RKO (cell line): ENCODE results near the gene OPCML.

Source experiments
- DNase-seq: peaks from one replicate; pipeline ENCODE4 v3.0.0-alpha.2; 2016; ENCODE audit warnings: low spot score

The OPCML gene

GRCh38 chr11:132655187-132655855 is 877.0 kb downstream of the OPCML start:
- peak; percentile 26 for DNase-seq

DNA sequence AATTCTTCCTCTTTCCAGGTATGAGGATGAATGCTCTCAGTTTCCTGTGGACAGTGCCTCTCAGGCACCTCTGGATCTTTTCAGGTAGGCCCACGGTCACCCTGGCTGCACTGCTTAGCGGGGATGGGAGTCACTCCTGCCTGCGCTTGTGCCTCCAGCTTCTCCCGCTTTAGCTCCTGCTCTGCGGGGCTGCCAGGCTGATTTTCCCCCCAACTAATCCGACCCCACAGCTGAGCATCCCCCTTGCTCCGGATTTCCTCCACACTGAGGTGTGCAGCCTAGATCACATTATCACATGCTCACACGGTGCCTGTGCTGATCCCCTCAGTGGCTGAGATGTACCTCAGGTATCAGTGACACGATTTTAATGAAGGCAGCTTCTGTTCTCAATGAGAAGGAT is 879.1 kb downstream of the OPCML start:
- DNase-seq, result no peak

DNA sequence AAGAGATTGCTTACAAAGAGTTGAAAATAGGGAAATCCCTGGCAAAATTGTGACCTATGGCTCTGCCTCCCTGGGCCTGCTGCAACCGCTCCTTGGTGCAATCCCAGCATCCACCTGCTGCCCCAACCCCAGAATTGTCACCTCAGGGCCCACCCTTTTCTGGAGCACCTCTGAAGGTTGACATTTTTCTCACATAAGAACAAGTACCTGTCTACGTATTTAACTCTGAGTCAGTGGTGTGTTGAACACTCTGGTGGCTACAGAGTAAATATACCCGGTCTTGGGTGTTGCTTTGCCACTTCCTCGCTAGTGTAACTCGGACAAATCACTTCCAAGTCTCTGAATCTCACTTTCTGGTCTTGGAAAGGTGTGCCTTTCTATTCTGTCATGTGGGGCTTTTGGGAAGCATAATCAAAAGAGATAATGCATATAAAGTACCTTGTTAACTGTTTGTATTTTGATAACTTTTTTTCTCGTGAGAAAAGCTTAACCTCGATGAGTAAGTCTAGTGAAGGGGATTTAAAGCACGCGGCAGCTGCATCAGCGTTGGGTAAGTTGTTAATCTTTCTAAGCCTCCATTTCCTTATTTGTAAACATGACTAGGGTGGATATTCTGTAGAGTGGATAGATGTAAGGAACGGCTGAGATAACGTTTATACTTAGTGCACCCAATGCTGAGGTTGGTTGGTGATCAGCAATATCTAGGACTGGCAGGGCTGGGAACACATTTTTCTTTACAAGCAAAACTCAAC is 881.2 kb downstream of the OPCML start:
- DNase-seq, result no peak

DNA sequence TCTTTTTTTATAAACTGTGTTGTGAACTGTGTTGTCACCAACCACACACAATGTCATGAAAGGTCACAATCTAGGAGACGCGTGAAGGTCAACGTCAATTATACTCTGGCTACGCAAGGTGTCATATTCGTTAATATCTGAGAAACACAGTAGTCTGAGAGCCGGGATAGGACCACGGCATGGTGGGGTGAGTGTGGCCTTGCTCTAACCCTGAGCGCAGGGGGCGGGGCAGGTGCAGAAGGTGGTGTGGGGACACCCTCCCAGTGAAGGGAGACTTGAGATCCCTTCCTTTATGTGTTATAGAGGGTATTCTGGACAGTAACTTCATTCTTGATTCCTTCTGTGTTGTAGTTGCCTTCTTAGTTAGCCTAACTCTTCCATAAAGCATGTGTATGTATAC is 883.0 kb downstream of the OPCML start:
- DNase-seq, result no peak

DNA sequence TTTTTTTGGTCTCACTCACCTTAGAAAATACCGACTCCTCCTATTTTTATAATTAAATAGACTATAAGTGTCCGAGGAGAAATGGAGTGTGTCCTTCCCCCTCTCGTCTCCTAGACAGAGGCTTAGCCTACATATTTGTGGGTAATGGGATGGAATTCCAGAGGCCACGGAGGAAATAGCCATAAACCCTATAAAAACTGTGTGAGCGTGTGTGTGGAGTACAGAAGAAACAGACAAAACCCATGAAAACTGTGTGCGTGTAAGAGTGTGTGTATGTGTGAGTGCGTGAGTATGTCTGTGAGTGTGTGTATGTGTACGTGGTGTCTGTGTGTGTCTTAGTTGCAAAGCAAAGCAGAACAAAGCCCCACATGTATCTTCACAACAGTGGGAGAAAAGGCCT is 883.5 kb downstream of the OPCML start:
- DNase-seq, result no peak

DNA sequence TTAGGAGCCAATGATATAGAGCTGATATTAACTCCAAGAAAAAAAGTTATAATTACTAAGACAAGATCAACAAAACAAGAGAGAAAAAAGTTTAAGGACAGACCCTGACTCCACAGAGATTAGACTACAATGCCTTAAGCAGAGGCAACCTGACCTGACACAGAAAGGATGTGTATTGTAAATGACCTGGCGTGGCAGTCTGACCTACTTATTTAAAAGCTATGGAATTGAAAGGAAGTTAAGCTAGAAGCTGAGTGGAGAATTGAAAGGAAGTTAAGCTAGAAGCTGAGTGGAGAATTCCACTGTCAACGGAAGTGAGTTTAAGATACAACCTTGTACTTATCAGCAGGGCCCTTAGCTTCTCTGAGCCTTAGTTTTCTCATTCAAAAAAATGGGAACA is 885.4 kb downstream of the OPCML start:
- DNase-seq, result no peak

- no peak for DNase-seq
Observed at GRCh38 chr11:132644520-132645239, 887.6 kb downstream of the OPCML start.

DNA sequence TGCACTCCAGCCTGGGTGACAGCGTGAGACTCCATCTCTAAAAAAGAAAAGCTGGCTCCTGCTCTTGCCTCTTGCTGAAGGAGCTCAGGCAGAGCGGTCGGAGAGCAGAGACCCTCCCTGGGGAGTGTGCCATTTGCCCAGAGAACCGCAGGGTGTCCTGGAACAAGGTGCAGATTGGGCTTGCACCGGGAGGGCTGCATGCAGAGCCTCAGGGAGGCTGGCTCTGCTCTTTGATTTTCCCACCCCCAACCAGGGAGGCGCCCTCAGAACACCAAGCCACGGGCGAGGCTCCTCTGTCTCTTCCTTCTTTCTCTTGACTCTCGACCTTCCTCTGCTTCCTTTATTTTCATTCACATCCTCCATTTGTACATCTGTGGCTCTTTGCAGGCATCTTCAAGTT is 889.1 kb downstream of the OPCML start:
- no peak for DNase-seq

DNA sequence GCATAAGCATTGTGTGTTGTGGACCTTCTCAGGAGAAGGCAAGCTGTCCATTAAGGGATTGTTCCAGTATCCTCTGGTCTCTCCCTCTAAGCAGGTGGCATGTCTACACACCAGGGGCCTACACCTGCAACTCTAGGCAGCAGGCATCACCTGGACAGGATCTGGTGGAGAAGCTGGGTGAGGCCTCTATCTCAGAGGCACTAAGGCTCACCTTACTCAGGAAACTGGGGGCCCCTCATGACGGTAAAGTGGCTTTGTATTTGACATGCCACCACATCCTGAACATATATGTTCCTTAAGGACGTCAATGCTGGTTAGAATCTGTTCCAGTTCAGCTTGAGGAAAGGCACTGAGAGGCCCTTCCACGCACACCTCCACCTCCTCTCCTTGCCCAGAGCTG is 891.3 kb downstream of the OPCML start:
- no peak for DNase-seq

DNA sequence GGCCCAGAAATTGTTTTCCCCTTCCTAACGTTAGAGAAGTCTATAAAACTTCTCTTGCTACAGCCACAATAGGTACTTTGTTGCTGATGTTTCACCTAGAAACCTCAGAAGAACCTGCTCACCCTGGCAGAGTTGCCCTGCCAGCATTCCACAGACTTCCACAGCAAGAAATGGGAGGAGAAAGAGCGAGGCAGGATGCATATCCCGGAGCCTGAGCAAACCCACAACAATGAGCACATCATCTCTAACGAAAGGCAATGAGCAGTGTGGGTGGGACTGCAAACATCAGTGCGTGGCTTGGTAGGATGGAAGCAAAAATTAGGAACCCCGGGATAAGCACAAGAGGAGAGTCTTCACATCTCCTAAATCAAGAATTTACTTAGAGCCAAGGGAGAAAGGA is 892.3 kb downstream of the OPCML start:
- DNase-seq, result no peak

DNA sequence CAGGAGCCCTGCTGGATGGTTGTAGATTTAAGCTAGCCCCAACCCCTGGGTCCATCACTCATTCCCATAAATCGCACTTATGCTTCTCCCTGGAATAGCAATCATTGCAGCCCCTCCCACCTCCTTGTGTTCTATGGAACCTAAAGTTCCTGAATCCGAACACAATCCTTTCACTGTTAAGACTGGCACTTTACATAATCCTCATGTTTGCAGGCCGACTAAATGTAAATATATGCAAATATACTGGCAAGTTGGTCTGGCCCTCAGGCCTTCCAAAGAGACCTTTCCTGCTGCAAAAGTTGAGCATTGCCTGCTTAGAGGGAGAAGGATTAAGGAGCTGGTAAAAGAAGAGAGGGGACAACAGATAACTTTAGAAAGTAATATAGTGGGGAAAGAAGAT is 892.9 kb downstream of the OPCML start:
- DNase-seq, result no peak

DNA sequence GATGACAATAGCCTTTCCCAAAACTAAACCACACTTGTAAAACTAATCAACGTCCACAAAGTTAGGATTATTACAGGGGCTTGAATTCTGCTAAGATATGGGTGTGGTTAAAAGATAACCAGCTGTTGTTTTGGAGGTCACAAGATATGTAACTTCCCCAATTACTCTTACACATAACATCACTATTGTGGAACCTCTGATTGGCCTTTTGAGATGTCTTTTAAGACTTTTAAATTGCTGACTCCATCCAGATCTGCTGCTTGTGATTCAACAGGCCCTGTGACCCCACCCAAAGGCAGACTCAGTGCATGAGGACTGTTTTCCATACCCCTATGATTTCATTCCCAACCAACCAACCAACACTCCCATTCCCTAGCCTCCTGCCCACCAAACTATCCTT is 893.9 kb downstream of the OPCML start:
- no peak for DNase-seq

GRCh38 chr11:132636523-132636922 is 895.8 kb downstream of the OPCML start:
- no peak for DNase-seq

DNA sequence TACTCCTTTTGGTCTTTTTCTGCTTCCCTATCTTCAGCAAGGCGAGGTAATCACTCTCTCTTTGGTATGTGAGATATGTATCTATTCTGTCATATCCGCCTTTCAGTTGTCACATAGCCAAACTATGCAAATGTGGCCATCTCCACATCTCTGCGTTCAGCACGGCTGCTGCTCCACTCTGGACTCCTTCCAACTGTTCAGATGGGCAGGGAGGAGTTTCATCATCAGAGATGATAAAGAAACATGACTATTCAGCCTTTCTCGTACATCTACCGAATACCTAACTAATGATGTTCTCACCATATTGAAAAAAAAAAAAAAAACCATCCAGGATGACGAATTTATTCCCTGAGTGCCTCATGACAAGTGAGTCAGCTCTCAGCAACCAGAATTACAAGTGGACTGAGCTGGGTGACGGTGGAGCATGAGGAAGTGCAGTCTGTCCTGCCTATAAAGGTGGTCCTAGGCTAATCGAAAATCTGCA is 899.6 kb downstream of the OPCML start:
- peak; percentile 97 for DNase-seq

GRCh38 chr11:132631989-132632388 is 900.3 kb downstream of the OPCML start:
- DNase-seq, result peak; percentile 4

- DNase-seq, result no peak
Observed at GRCh38 chr11:132627981-132628380, 904.3 kb downstream of the OPCML start.

DNA sequence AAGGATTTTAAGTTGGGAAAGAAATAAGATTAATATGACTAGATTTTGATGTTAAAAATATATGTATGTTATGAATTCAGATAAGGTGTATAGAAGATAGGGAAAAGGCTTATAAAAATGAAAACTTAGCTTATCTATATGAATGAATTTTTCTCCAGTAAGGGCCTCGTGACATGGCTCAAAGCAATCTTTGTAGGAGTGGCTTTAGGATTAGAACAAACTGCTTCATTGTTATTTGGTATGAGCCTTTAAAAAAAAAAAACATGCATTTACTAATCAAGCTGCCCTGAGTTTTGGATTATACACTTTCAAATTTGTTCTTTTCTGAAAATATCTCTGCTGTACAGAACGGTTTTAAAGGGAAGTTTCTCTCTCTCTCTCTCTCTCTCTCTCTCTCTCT is 905.9 kb downstream of the OPCML start:
- DNase-seq, result no peak

DNA sequence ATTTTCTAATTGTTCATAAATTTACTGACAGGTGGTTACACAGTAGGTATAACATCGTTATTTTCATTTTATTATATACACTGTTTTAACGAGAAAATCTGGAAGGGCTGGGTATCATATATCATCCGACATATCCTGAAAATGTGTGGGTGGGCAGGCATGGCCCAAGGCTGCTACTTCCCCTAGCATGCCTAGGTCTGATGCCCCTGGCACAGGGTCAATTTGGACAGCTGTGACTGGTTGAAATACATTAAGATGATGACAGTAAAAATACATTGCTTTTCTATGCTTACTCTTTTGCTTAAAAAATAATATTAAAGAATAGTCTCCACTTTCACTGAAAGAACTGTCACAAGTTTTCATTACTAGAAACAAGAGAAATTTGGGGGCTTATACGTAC is 908.8 kb downstream of the OPCML start:
- no peak for DNase-seq

DNA sequence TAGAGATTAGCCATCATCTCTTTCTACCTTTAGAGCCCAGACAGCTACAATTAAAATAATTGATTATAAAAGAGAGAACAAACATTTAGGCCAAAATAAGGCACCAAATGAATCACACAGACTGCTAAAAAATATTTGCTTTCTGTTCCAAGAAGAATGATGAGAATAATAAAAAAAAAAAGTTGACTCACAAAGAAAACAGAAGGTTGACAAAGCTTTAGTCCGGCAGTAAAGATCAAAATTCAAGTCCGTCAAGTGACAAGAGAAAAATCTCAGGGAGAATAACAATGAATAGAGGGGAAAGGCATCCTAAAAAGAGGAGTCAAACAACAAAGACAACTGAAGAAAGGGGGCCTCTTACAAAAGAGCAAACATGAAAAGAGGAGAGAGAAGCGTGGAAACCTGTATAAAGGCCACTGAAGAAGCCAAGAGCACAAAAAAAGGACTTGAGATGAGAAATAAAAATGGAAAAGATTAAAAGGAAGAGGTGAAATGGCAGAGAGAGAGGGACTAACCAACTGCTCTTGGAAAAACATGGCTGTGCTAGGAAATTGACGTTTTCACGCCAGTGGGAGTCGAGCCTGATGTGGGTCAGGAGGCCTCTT is 910.2 kb downstream of the OPCML start:
- DNase-seq, result no peak

- DNase-seq, result no peak
Observed at GRCh38 chr11:132620423-132620822, 911.9 kb downstream of the OPCML start.

DNA sequence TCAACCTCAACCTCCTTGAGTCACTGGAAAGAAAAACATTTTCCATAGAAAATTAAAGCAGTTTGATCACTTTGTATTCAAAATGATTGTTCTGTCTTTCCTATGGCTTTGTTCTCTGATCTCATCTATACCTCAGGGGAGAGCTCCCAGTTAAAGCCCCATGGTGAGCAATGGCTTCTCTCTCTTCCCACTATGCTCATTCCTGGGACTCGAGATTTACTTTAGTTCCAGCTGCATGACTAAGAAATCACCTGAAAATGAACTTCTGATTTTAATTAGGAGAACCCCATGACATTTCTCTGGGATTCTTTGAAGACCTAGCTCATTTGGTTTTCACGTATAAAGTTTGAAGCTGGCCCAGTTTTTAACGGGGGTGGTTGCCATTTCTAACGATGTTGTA is 921.5 kb downstream of the OPCML start:
- no peak for DNase-seq

GRCh38 chr11:132610216-132610615 is 922.1 kb downstream of the OPCML start:
- no peak for DNase-seq

DNA sequence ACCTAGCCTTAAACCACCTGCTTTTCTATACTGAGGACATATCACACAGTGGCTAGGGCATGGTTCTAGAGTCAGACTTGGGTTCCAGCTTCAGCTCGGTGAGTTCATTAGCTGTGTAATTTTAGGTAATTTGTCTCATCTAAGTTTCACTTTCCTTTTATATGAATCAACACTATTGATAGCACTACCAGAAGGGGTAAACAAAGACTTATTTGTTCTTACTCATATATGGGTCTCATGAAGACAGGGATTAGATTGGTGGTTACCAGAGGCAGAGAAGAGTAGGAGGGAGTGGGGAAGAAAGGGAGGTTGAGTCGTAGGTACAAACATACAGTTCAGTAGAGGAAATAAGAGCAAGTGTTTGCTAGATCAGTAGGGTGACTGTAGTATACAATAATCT is 924.7 kb downstream of the OPCML start:
- no peak for DNase-seq
